Activated CD4-positive, alpha-beta T cell treated with anti-CD3 and anti-CD28 coated beads, Interleukin-2, amount 50 U/mL, for 16 hours (primary cell): ENCODE measurements around the gene DRD4.
"Not testable (repeated sequence)": the region's sequence is repeated elsewhere in the genome, so short reads cannot be mapped to it uniquely, and the experiment has no call there.

Experiments used
- DNase-seq: peaks from one replicate; pipeline ENCODE4 v3.0.0-alpha.2; 2020

DRD4 gene

GRCh38 chr11:647672-648158 lies 10.6 kb downstream of the DRD4 start:
- DNase-seq, result not testable (repeated sequence)

- DNase-seq, result no peak
Measured at GRCh38 chr11:650482-650881, 13.4 kb downstream of the DRD4 start.

- DNase-seq, result not testable (repeated sequence)
Measured at GRCh38 chr11:653136-653535, 16.1 kb downstream of the DRD4 start.

GRCh38 chr11:653837-654236 lies 16.8 kb downstream of the DRD4 start:
- DNase-seq, result no peak

- DNase-seq, result not testable (repeated sequence)
Measured at GRCh38 chr11:654444-654843, 17.4 kb downstream of the DRD4 start.

GRCh38 chr11:655036-655726 lies 18.1 kb downstream of the DRD4 start:
- no peak for DNase-seq

GRCh38 chr11:656426-656825 lies 19.4 kb downstream of the DRD4 start:
- no peak for DNase-seq

GRCh38 chr11:656866-657265 lies 19.8 kb downstream of the DRD4 start:
- DNase-seq, result no peak

- DNase-seq, result no peak
Measured at GRCh38 chr11:657691-658126, 20.6 kb downstream of the DRD4 start.

GRCh38 chr11:659532-660085 lies 22.5 kb downstream of the DRD4 start:
- DNase-seq, result no peak

- DNase-seq, result no peak
Measured at GRCh38 chr11:660281-660680, 23.2 kb downstream of the DRD4 start.

GRCh38 chr11:660681-661444 lies 23.8 kb downstream of the DRD4 start:
- no peak for DNase-seq

GRCh38 chr11:662689-663274 lies 25.7 kb downstream of the DRD4 start:
- peak; percentile 23 for DNase-seq

GRCh38 chr11:665062-665703 lies 28.1 kb downstream of the DRD4 start:
- DNase-seq, result no peak

- no peak for DNase-seq
Measured at GRCh38 chr11:665704-666281, 28.7 kb downstream of the DRD4 start.

- no peak for DNase-seq
Measured at GRCh38 chr11:673866-674265, 36.8 kb downstream of the DRD4 start.

- DNase-seq, result no peak
Measured at GRCh38 chr11:674406-674805, 37.3 kb downstream of the DRD4 start.

- no peak for DNase-seq
Measured at GRCh38 chr11:678297-678696, 41.2 kb downstream of the DRD4 start.

- DNase-seq, result no peak
Measured at GRCh38 chr11:679271-680207, 42.5 kb downstream of the DRD4 start.

GRCh38 chr11:680476-680875 lies 43.4 kb downstream of the DRD4 start:
- no peak for DNase-seq

GRCh38 chr11:680970-681369 lies 43.9 kb downstream of the DRD4 start:
- no peak for DNase-seq
